NCI-H1092 treated with DMSO at 0.1 percent for 48 hours (cell line): ENCODE results near the gene CPB2.

Experiments
- DNase-seq: peaks from one replicate; lab custom pipeline; 2025; lab: John Stamatoyannopoulos, UW

CPB2 gene, protein sequence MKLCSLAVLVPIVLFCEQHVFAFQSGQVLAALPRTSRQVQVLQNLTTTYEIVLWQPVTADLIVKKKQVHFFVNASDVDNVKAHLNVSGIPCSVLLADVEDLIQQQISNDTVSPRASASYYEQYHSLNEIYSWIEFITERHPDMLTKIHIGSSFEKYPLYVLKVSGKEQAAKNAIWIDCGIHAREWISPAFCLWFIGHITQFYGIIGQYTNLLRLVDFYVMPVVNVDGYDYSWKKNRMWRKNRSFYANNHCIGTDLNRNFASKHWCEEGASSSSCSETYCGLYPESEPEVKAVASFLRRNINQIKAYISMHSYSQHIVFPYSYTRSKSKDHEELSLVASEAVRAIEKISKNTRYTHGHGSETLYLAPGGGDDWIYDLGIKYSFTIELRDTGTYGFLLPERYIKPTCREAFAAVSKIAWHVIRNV

DNA sequence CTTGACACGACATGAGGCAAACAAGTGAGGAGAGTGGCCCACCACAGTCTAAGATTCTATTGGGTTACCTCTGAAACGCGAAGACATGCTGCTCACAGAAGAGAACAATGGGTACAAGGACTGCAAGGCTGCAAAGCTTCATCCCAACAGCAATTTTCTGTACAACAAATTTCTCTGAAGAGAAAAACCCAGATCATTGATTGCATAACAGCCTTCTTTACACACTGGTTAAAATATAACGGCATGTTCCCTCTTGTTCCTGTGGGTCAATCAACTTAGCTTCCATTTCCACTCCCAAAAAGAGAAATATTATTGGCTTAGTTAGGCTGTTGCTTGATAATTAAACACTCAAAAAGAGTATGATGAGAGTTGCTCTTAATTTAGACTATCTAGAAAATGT is at the start of gene CPB2:
Gene CPB2 (minus strand): TSS at position 166 of the 400 bp plus-strand sequence. CDS start 24 bp downstream, at position 142.
- DNase-seq = no peak

- no peak for DNase-seq
Measured at GRCh38 chr13:46154136-46154801, 49.4 kb upstream of the CPB2 start.

- DNase-seq = no peak
Measured at GRCh38 chr13:46152627-46153328, 47.9 kb upstream of the CPB2 start.

DNA sequence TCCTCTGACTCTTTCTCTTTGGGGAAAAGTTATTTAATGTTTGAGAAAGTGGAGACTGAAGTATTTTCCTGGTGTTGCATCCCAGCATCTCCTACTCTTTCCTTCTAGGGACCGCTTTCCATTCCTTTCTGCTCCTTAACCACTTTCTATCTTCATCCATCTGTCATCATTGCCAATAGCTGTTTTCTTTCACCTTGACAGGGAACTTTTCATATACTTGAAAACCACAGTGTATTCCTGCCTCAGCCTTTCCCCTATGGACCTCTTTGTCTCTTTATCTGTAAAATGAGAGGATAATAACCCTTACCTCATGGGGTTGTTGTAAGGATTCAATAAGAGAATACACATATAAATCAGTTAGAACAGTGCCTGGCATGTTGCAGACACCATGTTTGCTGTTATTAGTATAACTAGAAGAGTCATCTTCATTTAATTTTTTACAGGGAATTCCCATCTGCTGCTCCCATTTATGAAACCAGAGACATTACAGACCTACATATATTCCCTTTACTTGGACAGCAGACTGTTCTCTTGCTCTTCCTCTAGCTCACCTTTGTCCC is 45.4 kb upstream of the CPB2 start:
- no peak for DNase-seq

DNA sequence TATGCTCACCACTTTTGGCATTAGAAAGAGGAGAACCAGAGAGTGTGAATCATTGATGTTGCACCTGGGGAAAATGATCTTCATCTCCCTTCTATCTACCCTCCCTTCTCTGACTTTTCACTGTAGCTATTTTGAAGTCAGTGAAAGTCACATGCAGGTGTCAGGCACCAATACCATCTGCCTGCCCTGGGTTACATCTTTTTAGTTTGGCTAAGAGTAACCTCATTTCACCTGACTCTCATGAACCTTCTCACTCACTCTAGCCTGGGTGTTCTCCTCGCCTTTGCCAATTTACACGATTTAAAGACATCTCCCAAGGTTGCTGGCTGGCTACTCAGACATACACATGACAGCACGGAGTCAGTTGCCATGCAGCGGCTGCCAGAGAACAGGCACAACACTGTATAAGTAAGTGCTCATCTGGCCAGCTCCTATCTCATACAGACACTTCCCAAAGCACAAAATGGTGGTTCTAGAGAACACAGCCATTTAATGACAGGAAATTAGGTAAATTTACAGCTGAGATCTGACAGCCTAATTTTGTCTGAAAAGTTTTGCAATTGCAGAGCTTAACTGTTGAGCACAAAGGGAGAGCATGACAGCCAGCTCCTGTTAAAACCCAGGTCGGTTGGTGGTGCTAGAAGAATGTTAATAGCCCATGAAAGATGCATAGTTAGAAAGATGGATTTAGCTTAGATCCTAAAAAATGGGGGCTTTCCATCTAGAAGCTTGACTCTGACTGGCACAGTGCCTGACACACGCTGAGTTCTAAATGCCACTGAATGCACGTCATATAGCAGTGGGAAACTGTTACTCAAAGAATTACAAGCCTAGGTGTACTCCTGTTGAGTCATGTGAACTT is 44.7 kb upstream of the CPB2 start:
- DNase-seq = no peak

- no peak for DNase-seq
Measured at GRCh38 chr13:46146898-46147297, 42.1 kb upstream of the CPB2 start.

GRCh38 chr13:46145950-46146349 is 41.1 kb upstream of the CPB2 start:
- DNase-seq = no peak

GRCh38 chr13:46145135-46145534 is 40.3 kb upstream of the CPB2 start:
- DNase-seq = no peak

GRCh38 chr13:46143184-46143701 is 38.4 kb upstream of the CPB2 start:
- no peak for DNase-seq

- DNase-seq = no peak
Measured at GRCh38 chr13:46142776-46143175, 37.9 kb upstream of the CPB2 start.

- DNase-seq = no peak
Measured at GRCh38 chr13:46140044-46140443, 35.2 kb upstream of the CPB2 start.

GRCh38 chr13:46137627-46138317 is 32.9 kb upstream of the CPB2 start:
- no peak for DNase-seq

DNA sequence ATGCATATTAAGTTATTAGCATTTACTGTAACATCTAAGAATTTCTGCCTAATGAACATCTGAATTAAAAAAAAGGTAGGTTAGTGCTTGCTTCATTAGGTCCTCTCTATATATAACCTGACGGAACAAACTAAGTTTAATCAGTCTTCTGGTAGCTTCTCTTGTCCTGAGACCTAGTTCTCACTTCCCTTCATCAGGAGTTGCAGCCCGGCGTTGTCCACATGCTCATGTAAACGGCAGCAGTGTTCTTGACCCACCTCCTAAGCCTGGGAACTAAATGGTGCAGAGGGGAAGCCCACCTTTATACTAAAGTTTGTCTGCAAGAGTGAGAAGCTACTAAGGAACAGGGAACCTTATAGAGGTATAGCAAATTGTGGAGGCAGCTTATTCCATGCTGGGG is 31.9 kb upstream of the CPB2 start:
- DNase-seq = no peak

DNA sequence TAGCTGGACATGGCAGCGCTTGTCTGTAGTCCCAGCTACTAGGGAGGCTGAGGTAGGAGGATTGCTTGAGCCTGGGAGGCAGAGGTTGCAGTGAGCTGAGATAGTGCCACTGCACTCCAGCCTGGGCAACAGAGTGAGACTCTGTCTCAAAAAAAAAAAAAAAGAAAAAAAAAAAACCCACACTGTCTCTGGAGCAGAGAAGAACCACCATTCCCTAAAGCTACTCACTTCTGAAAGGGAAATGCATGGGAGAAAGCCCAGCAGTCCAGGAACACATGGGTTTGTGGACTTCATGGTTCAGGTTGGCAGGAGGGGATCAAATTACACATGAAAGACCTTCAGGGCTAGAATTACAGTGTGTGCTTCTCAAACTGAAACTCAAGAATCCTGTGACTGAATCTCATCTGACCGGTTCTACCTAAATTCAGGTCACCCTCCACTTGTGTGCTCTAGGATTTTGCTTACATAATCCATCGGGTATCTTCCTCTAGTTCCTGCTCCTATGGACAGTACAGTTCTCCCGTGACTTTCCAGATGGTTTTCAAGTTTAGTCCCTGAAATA is 30.2 kb upstream of the CPB2 start:
- no peak for DNase-seq

- no peak for DNase-seq
Measured at GRCh38 chr13:46134494-46134893, 29.7 kb upstream of the CPB2 start.

DNA sequence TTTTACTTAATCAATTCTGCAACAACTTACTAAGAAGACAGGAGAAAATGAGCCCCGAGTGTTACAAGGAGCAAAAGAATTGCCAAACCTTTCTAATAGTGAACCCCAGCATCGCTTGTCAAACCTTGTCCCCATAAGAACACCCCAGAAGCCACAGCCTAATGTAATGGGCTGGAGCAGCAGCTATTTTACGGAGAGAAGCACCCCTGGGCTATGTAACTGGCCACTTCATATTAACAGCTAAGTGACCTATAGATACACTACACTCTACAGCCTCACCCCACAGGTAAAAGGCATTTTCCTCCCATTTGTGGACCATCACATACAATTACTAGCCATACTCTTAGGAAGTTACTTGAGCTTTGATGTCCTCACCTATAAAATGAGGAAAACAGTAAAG is 27.3 kb upstream of the CPB2 start:
- DNase-seq = no peak

DNA sequence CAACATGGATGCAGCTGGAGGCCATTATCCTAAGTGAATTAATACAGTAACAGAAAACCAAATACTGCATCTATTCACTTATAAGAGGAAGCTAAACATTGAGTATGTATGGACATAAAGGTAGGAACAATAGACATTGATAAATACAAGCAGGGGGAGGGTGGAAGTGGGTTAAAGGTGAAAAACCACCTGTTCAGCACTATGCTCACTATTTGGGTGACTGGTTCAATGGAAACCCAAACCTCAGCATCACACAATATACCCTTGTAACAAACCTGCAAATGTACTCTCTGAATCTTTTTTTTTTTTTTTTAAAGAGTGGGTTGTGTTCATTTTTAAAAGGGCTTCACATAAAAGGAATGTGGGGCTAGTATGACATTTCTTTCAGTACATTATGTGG is 26.9 kb upstream of the CPB2 start:
- DNase-seq = no peak

GRCh38 chr13:46129955-46130618 is 25.3 kb upstream of the CPB2 start:
- DNase-seq = no peak

DNA sequence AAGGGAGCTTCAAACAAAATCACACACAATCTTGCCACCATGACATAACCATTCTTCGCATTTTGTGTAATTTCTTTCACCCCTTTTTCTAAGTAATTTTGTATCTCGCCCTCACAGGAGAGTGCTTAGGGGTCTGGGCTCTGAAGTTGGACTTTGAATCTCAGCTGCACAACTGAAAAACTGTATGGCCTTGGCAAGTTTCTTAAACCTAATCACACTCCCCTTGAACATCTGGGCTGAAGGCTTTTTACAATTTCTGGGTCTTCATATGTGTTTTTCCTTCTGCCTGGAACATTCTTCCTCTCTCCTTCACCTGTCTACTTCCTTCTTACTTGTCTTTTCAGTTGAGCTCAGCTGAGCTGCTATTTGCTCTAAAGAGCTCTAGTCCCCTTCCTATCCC is 24.3 kb upstream of the CPB2 start:
- no peak for DNase-seq
